Heart right ventricle (tissue), 16 donors: Measurements from ENCODE around the gene C17orf50. TPM values are rescaled to one million over a fixed set of nuclear protein-coding genes. Genes with fewer than 3 reads are reported as not detected.
A peak's percentile ranks its signal among the peaks of the same experiment; 100 is the strongest.

Source experiments
- ATAC-seq, 8 donors: fragments of 200-7000 bp; cut with Tn5 transposase; one replicate each; pipeline ENCODE4 v1.9.1; 2020; ENCODE audit warnings: mild to moderate bottlenecking in 8 of 8, moderate library complexity in 8 of 8, moderate number of reproducible peaks in 1 of 8
- DNase-seq, 2 donors: peaks; one replicate each; pipeline ENCODE4 v3.0.0-alpha.2; 2020
- H3K27ac ChIP-seq, 10 donors: fragments of 200-600 bp; sonication (generic) in 2 of 10; one replicate each; pipeline versions ENCODE4 v1.5.0 to v1.8.0; 2020 to 2022; ENCODE audit warnings: mild to moderate bottlenecking in 3 of 10
- H3K27me3 ChIP-seq, 7 donors: fragments of 200-600 bp; one replicate each; pipeline ENCODE4 v1.8.0; 2021 to 2022; ENCODE audit warnings: mild to moderate bottlenecking in 2 of 7
- H3K36me3 ChIP-seq, 9 donors: fragments of 200-600 bp; sonication (generic) in 1 of 9; one replicate each; pipeline versions ENCODE4 v1.5.0 to v1.8.0; 2020 to 2022; ENCODE audit warnings: mild to moderate bottlenecking in 2 of 9
- H3K4me1 ChIP-seq, 9 donors: fragments of 200-600 bp; sonication (generic) in 1 of 9; one replicate each; pipeline versions ENCODE4 v1.5.0 to v1.8.0; 2020 to 2022; ENCODE audit warnings: mild to moderate bottlenecking in 4 of 9
- H3K4me3 ChIP-seq, 10 donors: fragments of 200-600 bp; sonication (generic) in 2 of 10; one replicate each; pipeline versions ENCODE4 v1.5.0 to v1.8.0; 2020 to 2022; ENCODE audit warnings: mild to moderate bottlenecking in 7 of 10, moderate library complexity in 2 of 10
- H3K9me3 ChIP-seq, 11 donors: fragments of 200-600 bp in 10 of 11; sonication (generic) in 2 of 11; one replicate each; pipeline versions ENCODE4 v1.5.0 to v1.8.0; 2013 to 2022; ENCODE audit warnings: mild to moderate bottlenecking in 2 of 11, control low read depth in 1 of 11, moderate library complexity in 1 of 11
- WGBS, 2 donors: extraction: QIAGEN DNeasy Blood & Tissue Kit; methylation state at CpG; one replicate each; pipeline ENCODE4 v1.1.7; 2013; ENCODE audit warnings: inconsistent platforms in 1 of 2; 5-methylcytosine and 5-hydroxymethylcytosine counted together
- intact Hi-C, 10 donors: fragments of 100-400 bp; cut with DNase I; formaldehyde crosslinking; loops; one replicate each; pipeline versions ENCODE4 v1.11.1 to v1.14.2; 2022
- polyA plus RNA-seq, 2 donors: library from polyadenylated mRNA; stranded (reverse); fragments of 200-250 nt; gene quantifications; one replicate each; pipeline ENCODE4 v1.2.3, GENCODE V29; 2013
- total RNA-seq, 10 donors: library from RNA; stranded (reverse); fragmentation: NEBNext Ultra II Directional in 3 of 10; extraction: Animal tissue kit (Norgen Biotek cat#: 25700) in 3 of 10; gene quantifications; one replicate each; pipeline versions ENCODE4 v1.2.1 to v1.2.4, GENCODE V29; 2021 to 2023
- TF ChIP-seq, protein P1 (sequence below), 9 donors: fragments of 200-600 bp; sonication (generic) in 2 of 9; IDR thresholded peaks; one replicate each; pipeline versions ENCODE4 v1.5.0 to v1.8.0; 2021 to 2022; ENCODE audit warnings: antibody characterized with exemption in 9 of 9, mild to moderate bottlenecking in 5 of 9, moderate library complexity in 1 of 9
- donor health status: Arrhythmogenic right ventricular cardiomyopathy.
- donor health status: ischemic (EF 13 %, LVEDD 7.1; RV severe dilation, severe dysfunction).
- donor health status: healthy with polysubstance abuse.
- donor health status: DM: no; HTN: yes; CAD: no.
- donor health status: DM: no; HTN: no; CAD: no.
- donor health status: ischemic (EF 25% LVEDD 6.9; RV normal size, moderate dysfunction).
- donor health status: ischemic (EF 25% LVEDD 5.7; RV mildly dilated, moderate dysfunction).
- donor health status: healthy.
- donor health status: DM: yes; HTN: yes; CAD: no.
- donor health status: Ischemic cardiomyopathy.
- donor health status: ischemic (EF 35%, LVEDD 5.7; RV mildly dilated, moderate dysfunction).
- donor health status: nonischemic (EF 11% LVEDD 7.7; RV severe dilation, severe dysfunction).
- donor health status: DM: yes; HTN: yes; CAD: no.
- donor health status: PGD.
- donor health status: ischemic (EF 29% LVEDD 5.4; RV normal size, mild dysfunction).
- donor health status: nonischemic (EF 23%, LVEDD 6.1; RV moderate dilation, normal function).

C17orf50 gene
- total and polyA plus RNA-seq, 12 donors = not detected

DNA sequence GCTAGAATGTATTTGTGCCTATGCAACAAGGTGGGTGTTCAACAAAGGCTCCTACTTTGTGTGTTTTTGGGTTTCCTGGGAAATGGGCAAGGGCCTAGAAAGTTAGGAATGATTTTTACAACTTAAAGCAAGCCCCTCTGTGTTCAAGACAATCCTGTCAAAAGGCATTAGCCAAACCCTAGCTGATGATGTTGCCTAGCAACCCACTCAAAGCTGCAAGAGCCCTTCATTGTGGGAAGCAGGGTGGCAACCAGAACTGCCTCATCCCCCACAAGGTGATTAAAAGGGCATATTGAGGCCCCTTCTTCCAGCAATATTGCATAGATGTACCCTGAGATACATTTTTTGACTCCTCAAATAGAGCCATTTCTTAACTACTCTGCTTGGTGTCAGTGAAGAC is 45.3 kb upstream of the C17orf50 start:
- Histone ChIP-seq H3K4me1 (peaks cover 9 to 60% (median 38%) of the 10 kb centered on the region in 9 donors), H3K9me3 (no peaks in the 10 kb centered on the region), H3K4me3 (no peak overlapping the region), H3K27me3 (no peaks in the 10 kb centered on the region), H3K36me3 (peaks cover 0 to 95% (median 9%) of the 10 kb centered on the region in 9 donors), H3K27ac (peak overlapping the region in 6 of 10 donors; percentile 72 to 92 (median 86))
- TF ChIP-seq, protein P1, sequence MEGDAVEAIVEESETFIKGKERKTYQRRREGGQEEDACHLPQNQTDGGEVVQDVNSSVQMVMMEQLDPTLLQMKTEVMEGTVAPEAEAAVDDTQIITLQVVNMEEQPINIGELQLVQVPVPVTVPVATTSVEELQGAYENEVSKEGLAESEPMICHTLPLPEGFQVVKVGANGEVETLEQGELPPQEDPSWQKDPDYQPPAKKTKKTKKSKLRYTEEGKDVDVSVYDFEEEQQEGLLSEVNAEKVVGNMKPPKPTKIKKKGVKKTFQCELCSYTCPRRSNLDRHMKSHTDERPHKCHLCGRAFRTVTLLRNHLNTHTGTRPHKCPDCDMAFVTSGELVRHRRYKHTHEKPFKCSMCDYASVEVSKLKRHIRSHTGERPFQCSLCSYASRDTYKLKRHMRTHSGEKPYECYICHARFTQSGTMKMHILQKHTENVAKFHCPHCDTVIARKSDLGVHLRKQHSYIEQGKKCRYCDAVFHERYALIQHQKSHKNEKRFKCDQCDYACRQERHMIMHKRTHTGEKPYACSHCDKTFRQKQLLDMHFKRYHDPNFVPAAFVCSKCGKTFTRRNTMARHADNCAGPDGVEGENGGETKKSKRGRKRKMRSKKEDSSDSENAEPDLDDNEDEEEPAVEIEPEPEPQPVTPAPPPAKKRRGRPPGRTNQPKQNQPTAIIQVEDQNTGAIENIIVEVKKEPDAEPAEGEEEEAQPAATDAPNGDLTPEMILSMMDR (IDR thresholded peaks at IDR 0.05) = no peak
- DNase-seq (no peak), ATAC-seq (no peak)
- intact Hi-C loops = no loop called here

DNA sequence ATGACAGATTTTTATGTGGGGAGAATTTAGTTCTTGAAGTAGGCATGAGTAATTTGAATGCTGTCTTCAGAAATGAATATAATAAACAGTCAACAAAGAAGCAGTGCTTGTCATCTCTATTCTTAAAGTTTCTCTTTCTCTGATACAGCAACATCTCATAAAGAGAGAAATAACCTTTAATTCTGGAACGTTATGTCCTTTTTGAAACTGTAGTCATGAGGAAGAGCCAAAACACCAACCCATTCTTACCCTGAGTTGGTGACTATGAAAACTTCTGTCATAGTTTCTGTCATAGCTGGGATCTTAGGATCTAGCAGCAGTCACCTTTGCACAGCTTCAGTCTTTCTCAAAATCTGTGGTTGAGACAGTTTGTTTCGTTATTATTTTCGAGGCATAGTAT is 44.5 kb upstream of the C17orf50 start:
- ATAC-seq = no peak
- Histone ChIP-seq H3K4me3 (no peak overlapping the region), H3K9me3 (no peaks in the 10 kb centered on the region), H3K27me3 (no peaks in the 10 kb centered on the region), H3K4me1 (peaks cover 9 to 60% (median 38%) of the 10 kb centered on the region in 9 donors), H3K27ac (peak overlapping the region in 7 of 10 donors; percentile 29 to 87 (median 72)), H3K36me3 (peaks cover 0 to 95% (median 5%) of the 10 kb centered on the region in 9 donors)
- WGBS, 2 donors = 82 to 92% methylated on average over 3 of the region's 3 CpGs
- TF ChIP-seq, protein P1 (IDR thresholded peaks at IDR 0.05) = no peak
- no peak for DNase-seq
- intact Hi-C loops = no loop called here

DNA sequence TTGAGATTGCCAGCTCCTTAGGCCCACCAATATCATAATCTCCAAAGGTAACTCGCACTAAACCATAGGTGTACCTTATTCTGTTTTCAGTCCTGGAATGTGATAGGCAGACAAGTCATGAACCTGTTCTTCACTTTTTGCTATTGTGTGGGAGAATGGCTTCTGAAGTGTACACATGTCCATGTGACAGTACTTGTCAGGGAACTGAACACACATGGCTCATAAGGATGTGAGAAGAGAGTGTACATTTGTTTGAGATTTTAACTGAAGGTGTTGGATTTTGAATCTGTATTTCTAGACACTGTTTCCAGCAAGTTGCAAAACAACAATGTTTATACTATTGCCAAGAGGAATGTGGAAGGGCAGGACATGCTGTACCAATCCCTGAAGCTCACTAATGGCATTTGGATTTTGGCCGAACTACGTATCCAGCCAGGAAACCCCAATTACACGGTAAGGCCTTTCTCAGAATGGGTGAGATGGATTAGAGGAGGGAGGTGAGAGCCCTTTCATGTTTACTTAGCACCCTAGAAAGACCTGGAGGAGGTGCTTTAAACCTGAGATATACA is 43.7 kb upstream of the C17orf50 start:
- H3K4me3 ChIP-seq = no peak overlapping the region
- peak overlapping the region; percentile 26 to 85 (median 43) for H3K27ac ChIP-seq
- no peaks in the 10 kb centered on the region for H3K9me3 ChIP-seq
- WGBS, 2 donors = 58 to 71% methylated on average over 4 of the region's 4 CpGs
- DNase-seq (no peak), ATAC-seq (peak in 4 of 8 donors; percentile 32 to 80 (median 69))
- peaks cover 0 to 95% (median 9%) of the 10 kb centered on the region in 9 donors for H3K36me3 ChIP-seq
- TF ChIP-seq, protein P1 (IDR thresholded peaks at IDR 0.05) = no peak
- H3K4me1 ChIP-seq = peaks cover 9 to 57% (median 38%) of the 10 kb centered on the region in 9 donors
- intact Hi-C loops = no loop called here
- H3K27me3 ChIP-seq = no peaks in the 10 kb centered on the region

DNA sequence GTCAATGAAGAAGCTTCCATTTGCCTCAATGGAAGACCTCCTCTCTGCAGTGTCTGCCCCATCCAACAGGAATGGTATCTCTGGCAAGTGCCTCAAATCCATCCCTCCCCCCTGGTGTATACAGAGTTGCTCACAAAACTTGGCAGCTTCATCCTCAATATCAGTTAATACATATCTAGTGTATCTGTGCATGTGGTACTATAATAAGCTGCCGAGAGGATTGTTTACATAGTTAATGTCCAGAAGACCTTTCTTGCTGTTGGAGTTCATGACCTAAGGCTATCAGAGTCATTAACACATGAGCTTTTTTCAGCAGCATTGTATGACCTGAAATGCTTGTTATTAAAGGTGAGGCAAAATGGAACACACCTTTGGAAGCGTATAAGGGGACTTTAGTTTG is 43.2 kb upstream of the C17orf50 start:
- H3K9me3 ChIP-seq = no peaks in the 10 kb centered on the region
- TF ChIP-seq, protein P1 (IDR thresholded peaks at IDR 0.05) = no peak
- ATAC-seq (peak in 2 of 8 donors; percentile 19 to 36), DNase-seq (no peak)
- no peak overlapping the region for H3K4me3 ChIP-seq
- peak overlapping the region; percentile 26 to 85 (median 39) for H3K27ac ChIP-seq
- peaks cover 0 to 95% (median 14%) of the 10 kb centered on the region in 9 donors for H3K36me3 ChIP-seq
- intact Hi-C loops = no loop called here
- no peaks in the 10 kb centered on the region for H3K27me3 ChIP-seq
- 40 to 57% methylated on average over 2 of the region's 2 CpGs for WGBS, 2 donors
- H3K4me1 ChIP-seq = peaks cover 9 to 52% (median 33%) of the 10 kb centered on the region in 9 donors
